NCI-H2107 treated with DMSO at 0.1 percent for 48 hours (cell line): Measurements from ENCODE around the gene USP32.
"Not testable (repeated sequence)": the region's sequence is repeated elsewhere in the genome, so short reads cannot be mapped to it uniquely, and the experiment has no call there.

ENCODE experiments used
- DNase-seq: peaks from one replicate; lab custom pipeline; 2025; ENCODE audit not compliant: unreplicated experiment; lab: John Stamatoyannopoulos, UW

Gene USP32

DNA sequence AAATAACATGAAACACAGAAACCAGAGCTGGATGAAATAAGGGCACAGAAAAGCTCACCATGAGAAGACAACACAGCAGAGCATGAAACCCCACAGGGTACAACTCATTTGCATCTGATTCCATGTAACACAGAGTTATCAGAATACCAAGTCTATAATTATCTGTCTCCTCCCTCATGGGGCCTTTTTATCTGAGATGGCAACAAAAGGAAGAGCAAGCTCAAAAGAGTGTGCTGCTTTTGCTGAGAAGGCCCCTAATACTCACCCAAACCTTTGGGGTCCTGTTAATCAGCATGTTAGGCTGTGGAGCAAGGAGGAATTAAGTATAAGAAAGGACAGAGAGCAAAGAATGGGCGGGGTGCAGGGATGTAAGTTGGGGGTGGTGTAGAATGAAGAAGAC lies 205.6 kb downstream of the USP32 start:
- not testable (repeated sequence) for DNase-seq

DNA sequence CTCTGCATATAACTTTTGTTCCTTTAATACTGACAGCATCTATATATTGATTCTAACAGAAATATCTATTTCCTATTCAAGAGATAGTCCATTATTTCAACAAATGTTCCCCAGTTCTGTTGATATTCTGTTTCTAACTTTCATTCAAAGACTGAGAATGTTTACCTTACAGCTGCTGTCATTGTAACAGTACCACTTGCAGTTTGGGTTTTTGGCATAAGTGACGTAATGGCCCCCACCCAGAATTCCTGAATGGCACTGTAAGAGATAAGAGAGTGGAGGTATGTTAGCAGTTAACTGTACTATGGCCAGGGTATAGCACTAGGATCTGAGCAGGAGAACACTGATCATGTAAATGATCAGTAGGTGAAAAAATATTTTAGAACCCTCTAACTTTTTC lies 211.6 kb downstream of the USP32 start:
- DNase-seq: not testable (repeated sequence)

DNA sequence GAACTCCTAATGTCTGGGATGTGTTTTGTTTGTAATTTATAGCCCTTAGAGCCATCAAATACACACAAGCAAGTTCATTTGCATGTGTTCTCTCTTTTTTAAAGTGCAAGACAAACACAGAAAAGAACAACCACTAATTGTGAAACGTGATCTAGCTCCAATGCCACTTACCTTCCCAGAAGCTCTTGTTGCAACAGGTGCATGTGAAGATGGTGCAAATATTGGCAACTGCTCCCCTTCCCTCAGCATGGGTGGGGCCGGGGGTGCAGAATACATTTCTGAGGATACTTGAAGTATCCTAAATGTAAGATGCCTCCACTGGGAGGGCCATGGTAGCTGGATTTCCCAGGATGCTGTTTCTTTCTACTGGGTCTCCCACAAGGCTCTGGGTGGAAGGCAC lies 213.8 kb downstream of the USP32 start:
- DNase-seq: peak; percentile 87

GRCh38 chr17:60176763-60177162 lies 215.2 kb downstream of the USP32 start:
- not testable (repeated sequence) for DNase-seq

DNA sequence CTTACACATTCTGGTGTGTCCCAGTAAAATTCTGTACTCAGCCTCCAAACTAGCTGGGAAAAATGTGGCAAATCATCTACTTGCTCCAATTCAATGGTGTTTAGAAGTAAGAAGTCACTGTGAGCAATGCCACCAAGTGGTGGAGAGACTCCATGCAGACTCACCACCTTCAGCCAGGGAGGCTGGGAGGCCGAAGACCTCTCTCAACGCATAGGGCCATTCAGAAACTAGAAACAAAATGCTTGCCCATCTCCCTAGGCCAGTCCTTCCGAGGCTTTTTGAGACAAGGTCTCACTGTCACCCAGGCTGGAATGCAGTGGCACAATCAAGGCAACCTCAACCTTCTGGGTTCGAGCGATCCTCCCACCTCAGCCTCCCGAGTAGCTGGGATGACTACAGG lies 217.2 kb downstream of the USP32 start:
- not testable (repeated sequence) for DNase-seq

GRCh38 chr17:60174035-60174434 lies 217.9 kb downstream of the USP32 start:
- no peak for DNase-seq

DNA sequence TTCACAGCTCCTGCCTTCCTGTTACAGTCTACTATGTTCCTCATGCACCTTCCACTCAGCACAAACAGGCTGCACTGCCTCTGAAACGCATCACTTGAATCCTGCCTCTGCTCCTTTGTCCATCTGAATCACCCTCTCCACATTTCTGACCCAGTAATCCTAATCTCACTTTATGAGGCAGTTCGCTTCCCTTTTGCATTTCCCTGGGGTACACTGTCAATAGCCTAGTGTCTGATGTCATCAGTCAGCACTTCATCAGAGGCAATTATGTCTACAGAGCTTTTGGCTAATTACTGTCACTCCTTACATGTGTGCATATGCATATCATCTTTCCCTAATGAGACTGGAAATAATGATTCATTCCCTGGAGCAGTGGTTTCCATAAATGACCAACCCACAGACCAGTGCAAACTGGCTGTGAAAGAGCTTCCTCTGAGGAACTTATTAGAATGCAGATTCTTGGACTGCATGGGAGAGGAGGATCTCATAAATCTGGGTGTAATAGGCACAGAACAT lies 218.6 kb downstream of the USP32 start:
- DNase-seq: no peak

GRCh38 chr17:60171753-60172079 lies 220.2 kb downstream of the USP32 start:
- DNase-seq: no peak

GRCh38 chr17:60170835-60171752 lies 220.8 kb downstream of the USP32 start:
- DNase-seq: peak; percentile 75

GRCh38 chr17:60169921-60170817 lies 221.8 kb downstream of the USP32 start:
- DNase-seq: no peak

- no peak for DNase-seq
Measured at GRCh38 chr17:60168654-60169053, 223.3 kb downstream of the USP32 start.

- DNase-seq: no peak
Measured at GRCh38 chr17:60167065-60167741, 224.7 kb downstream of the USP32 start.

DNA sequence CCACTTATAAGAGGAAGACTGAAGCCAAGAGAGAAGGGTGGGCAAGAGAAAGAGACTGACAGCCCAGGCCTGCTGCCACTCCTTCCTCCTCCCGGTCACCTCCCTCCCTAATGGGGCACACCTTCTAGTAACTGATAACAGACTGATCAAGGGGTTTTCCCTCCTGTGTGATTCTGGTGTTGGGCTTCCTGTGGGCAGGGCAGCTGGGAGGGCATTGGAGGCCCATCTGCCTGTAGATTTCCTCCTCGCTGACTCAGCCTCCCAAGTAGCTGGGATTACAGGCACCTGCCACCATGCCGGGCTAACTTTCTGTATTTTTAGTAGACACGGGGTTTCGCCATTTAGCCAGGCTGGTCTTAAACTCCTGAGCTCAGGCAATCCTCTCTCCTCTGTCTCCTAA lies 226.0 kb downstream of the USP32 start:
- DNase-seq: no peak

- DNase-seq: no peak
Measured at GRCh38 chr17:60165223-60165622, 226.7 kb downstream of the USP32 start.

- DNase-seq: no peak
Measured at GRCh38 chr17:60164697-60165096, 227.2 kb downstream of the USP32 start.

DNA sequence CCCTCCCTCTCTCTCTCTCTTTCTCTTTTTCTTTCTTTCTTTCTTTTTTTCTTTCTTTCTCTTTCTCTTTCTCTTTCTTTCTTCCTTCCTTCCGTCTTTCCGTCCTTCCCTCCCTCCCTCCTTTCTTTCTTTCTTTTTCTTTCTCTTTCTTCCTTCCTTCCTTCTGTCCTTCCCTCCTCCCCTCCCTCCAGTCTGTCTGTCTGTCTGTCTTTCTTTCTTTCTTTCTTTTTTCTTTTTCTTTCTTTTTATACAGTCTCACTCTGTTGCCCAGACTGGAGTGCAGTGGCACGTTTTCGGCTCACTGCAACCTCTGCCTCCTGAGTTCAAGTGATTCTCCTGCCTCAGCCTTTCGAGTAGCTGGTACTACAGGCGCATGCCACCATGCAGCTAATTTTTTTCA lies 227.8 kb downstream of the USP32 start:
- DNase-seq: no peak

DNA sequence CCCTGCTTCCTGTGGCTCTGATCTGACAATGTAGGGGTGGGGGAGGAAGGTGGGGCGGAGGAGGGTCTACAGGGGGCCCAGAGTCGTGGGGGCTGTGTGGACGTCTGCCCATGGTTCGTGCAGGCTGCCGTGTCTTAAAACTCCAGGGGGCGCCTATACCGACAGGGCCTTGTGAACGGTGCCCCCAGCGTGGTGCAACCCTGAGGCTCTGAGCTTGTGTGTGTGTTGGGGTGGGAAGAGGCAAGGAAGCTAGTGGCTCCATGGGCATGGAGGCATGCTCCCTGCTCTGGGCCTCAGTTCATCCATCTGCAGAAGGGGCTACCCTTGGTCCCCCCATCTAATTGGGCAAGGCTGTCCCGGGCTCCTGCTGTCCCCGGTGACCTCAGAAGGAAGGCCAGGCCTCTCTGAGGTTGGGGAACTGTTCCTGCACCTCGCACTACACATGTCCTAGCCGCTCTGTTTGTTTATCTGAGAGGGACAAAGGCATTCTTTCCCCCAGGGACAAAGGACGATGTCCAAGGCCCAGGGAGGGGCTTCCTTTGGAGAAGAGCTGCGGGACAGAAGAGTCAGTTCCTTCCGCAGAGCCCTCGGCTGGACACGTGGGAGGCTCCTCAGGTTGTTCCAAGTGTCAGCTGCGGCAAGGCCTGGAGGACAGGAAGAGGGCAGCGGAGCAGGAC lies 228.7 kb downstream of the USP32 start:
- no peak for DNase-seq

DNA sequence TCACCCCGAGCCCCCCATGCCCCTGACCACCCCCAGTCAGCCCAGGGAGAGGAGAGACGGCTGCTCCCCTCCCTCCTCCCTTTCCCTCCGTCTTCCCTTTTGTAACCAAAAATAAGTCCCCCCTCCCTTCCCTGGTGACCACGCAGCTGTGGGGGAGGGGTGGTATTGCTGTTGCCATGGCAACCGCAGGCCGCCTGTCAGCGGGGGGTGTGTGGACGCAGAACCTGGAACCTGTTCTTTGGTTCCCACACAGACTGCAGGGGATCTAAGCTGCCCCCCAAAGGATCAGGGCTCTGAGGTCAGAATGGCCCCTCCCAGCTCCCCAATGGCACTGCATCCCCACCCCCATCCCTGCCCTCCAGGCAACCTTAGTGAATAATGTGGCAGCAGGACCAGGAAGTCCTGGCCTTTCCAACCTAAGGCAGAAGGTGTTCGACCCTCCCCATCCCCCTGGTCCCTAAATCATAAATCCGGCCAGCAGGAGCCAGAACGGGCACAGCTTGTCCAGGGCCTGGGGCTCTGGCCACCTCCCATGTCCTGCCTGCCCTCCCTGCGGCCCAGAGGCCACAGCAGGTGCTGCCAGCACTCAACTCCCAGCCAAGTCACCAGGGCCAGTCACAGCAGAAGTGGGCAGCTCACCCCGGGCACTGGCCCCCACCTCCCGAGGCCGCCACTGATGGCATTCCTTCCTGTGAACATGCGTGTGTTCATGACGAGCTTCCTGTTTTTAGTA lies 230.2 kb downstream of the USP32 start:
- no peak for DNase-seq

DNA sequence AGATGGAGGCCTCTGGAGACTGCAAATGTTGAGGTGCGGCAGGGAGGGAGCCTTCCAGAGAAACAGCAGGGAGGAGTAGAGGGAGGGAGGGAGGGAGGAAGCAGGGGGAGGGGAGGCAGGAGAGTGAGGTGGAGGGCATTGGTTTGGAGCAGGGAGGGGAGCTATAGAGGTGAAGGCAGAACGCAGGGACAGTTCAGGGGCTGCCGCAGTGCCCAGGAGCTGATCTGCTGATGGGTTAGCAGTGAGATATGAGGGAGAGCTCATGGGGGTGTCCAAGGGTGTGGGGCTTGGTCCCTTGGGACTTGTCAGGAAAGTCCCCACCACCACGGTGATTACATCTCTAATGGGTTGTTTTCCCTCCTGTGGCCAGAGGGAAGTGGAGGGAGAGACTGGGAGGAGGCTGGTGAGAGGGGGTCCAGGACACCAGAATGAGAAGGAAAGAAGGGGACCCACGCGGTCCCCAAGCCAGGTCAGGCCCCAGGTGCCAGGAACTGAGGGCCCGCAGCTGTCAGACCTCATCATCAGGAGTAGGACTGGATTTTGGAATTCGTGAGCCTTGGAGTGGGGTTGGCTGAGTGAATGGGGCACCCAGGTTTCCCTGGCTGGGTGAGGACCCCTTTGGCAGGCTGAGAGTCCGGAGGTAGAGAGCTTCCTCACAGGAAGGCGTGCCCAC lies 231.0 kb downstream of the USP32 start:
- no peak for DNase-seq
